H1 (cell line): ENCODE results near the gene FCRLA. TPM values are rescaled to one million over a fixed set of nuclear protein-coding genes. Genes with fewer than 3 reads are reported as not detected.

Experiments
- CTCF ChIA-PET: fragments of 300-600 bp; sonication (Branson Sonifier 250); formaldehyde crosslinking; loops from one replicate; lab custom pipeline; 2021; ENCODE audit not compliant: partially characterized antibody; lab: Charles Lee
- POLR2A ChIA-PET: fragments of 300-600 bp; sonication (Branson Sonifier 250); formaldehyde crosslinking; loops from one replicate; lab custom pipeline; 2021; ENCODE audit warnings: inconsistent platforms; ENCODE audit not compliant: partially characterized antibody; lab: Charles Lee
- DNase-seq, 2 experiments: peaks; one replicate each; pipeline versions ENCODE4 v3.0.0 to v3.0.0-alpha.2; 2010 to 2022; ENCODE audit warnings: low spot score in 2 of 2, low read depth in 1 of 2, mixed read lengths in 1 of 2
- FAIRE-seq: peaks from 2 replicates; lab custom pipeline; 2011; peaks lifted over from hg19 to GRCh38; lab: Jason Lieb, UNC
- H2AFZ ChIP-seq: 2 replicates; pipeline ENCODE4 v1.8.1; 2012; ENCODE audit warnings: low read length, inconsistent platforms
- H2AK5ac ChIP-seq: 2 replicates; pipeline ENCODE4 v1.6.1; 2013; ENCODE audit warnings: low read depth, low read length
- H2BK120ac ChIP-seq: replicated peaks from 2 replicates; pipeline ENCODE3; 2013; ENCODE audit warnings: low read depth, low read length, inconsistent platforms
- H2BK12ac ChIP-seq: 2 replicates; pipeline ENCODE4 v1.6.1; 2013; ENCODE audit warnings: low read depth, low read length
- H2BK15ac ChIP-seq: 2 replicates; pipeline ENCODE4 v1.6.1; 2013; ENCODE audit warnings: low read length
- H2BK20ac ChIP-seq: 2 replicates; pipeline ENCODE4 v1.6.1; 2013; ENCODE audit warnings: low read length
- H2BK5ac ChIP-seq: 2 replicates; pipeline ENCODE4 v1.6.1; 2013; ENCODE audit warnings: low read depth, low read length
- H3K14ac ChIP-seq: 2 replicates; pipeline ENCODE4 v1.6.1; 2013; ENCODE audit warnings: inconsistent platforms; ENCODE audit not compliant: insufficient read length
- H3K18ac ChIP-seq: 2 replicates; pipeline ENCODE4 v1.6.1; 2013; ENCODE audit warnings: low read length; ENCODE audit errors: extremely low read depth
- H3K23ac ChIP-seq: 2 replicates; pipeline ENCODE4 v1.6.1; 2013; ENCODE audit warnings: inconsistent platforms; ENCODE audit not compliant: insufficient read length
- H3K23me2 ChIP-seq: 2 replicates; pipeline ENCODE4 v1.6.1; 2013; ENCODE audit warnings: low read depth, low read length
- H3K27ac ChIP-seq: 2 replicates; pipeline ENCODE4 v1.6.1; 2011; ENCODE audit warnings: low read depth, low read length, inconsistent platforms
- H3K27me3 ChIP-seq, 4 experiments: replicated peaks in 1 of 4; 1 replicate in 1 of 4; 2 replicates in 3 of 4; pipeline versions ENCODE4 v1.6.1 to v1.8.1; 2011 to 2013; ENCODE audit warnings: low read length in 3 of 4, mild to moderate bottlenecking in 3 of 4, inconsistent platforms in 2 of 4, mixed read lengths in 2 of 4, moderate library complexity in 1 of 4; ENCODE audit not compliant: control insufficient read depth in 3 of 4, insufficient read depth in 3 of 4; ENCODE audit errors: extremely low read depth in 1 of 4
- H3K36me3 ChIP-seq, 4 experiments: 2 replicates each; pipeline versions ENCODE4 v1.6.1 to v1.8.1; 2011 to 2013; ENCODE audit warnings: mild to moderate bottlenecking in 4 of 4, low read length in 3 of 4, moderate library complexity in 2 of 4, control low read depth in 1 of 4, inconsistent platforms in 1 of 4; ENCODE audit not compliant: insufficient read depth in 4 of 4, control insufficient read depth in 2 of 4
- H3K4ac ChIP-seq: replicated peaks from 2 replicates; pipeline ENCODE3; 2013; ENCODE audit warnings: low read length, low read depth, mixed read lengths, inconsistent platforms; ENCODE audit not compliant: insufficient read length
- H3K4me1 ChIP-seq, 4 experiments: replicated peaks in 1 of 4; 1 replicate in 1 of 4; 2 replicates in 3 of 4; pipeline versions ENCODE4 v1.6.1 to v1.8.1; 2011 to 2013; ENCODE audit warnings: low read length in 3 of 4, inconsistent platforms in 2 of 4, mixed read lengths in 1 of 4; ENCODE audit not compliant: insufficient read depth in 4 of 4, control insufficient read depth in 3 of 4
- H3K4me2 ChIP-seq, 2 experiments: 2 replicates each; pipeline versions ENCODE4 v1.6.1 to v1.8.1; 2011 to 2013; ENCODE audit warnings: low read depth in 2 of 2, low read length in 2 of 2, control low read depth in 1 of 2, inconsistent platforms in 1 of 2, mild to moderate bottlenecking in 1 of 2; ENCODE audit not compliant: insufficient read depth in 1 of 2
- H3K4me3 ChIP-seq, 4 experiments: fragments of 200-600, 300-600 bp in 1 of 4; sonication (generic), shearing (Covaris generic), sonication (Bioruptor Twin) in 1 of 4; 2 replicates each; pipeline versions ENCODE4 v1.5.1 to v1.8.1; 2011 to 2016; ENCODE audit warnings: low read length in 4 of 4, low read depth in 3 of 4, control low read depth in 2 of 4, inconsistent platforms in 2 of 4, mild to moderate bottlenecking in 2 of 4, mixed read lengths in 1 of 4, moderate library complexity in 1 of 4; ENCODE audit not compliant: insufficient read depth in 2 of 4; ENCODE audit errors: extremely low read depth in 1 of 4
- H3K56ac ChIP-seq: replicated peaks from 2 replicates; pipeline ENCODE3; 2013; ENCODE audit warnings: low read depth, mild to moderate bottlenecking, mixed read lengths, low read length, inconsistent platforms; ENCODE audit not compliant: insufficient read length
- H3K79me1 ChIP-seq: 2 replicates; pipeline ENCODE4 v1.6.1; 2013; ENCODE audit warnings: low read depth, low read length, control low read depth
- H3K79me2 ChIP-seq, 2 experiments: 2 replicates each; pipeline versions ENCODE4 v1.6.1 to v1.8.1; 2012 to 2013; ENCODE audit warnings: low read length in 2 of 2, mild to moderate bottlenecking in 2 of 2, inconsistent platforms in 1 of 2; ENCODE audit not compliant: insufficient read depth in 2 of 2, control insufficient read depth in 1 of 2
- H3K9ac ChIP-seq, 4 experiments: replicated peaks in 1 of 4; 1 replicate in 1 of 4; 2 replicates in 3 of 4; pipeline versions ENCODE4 v1.6.1 to v1.8.1; 2011 to 2013; ENCODE audit warnings: low read depth in 3 of 4, low read length in 3 of 4, control low read depth in 2 of 4, mild to moderate bottlenecking in 2 of 4, moderate library complexity in 2 of 4, inconsistent platforms in 1 of 4; ENCODE audit errors: extremely low read depth in 1 of 4
- H3K9me3 ChIP-seq, 2 experiments: 2 replicates each; pipeline versions ENCODE4 v1.6.1 to v1.8.1; 2012 to 2013; ENCODE audit warnings: mild to moderate bottlenecking in 2 of 2, moderate library complexity in 2 of 2, control low read depth in 1 of 2, inconsistent platforms in 1 of 2, low read depth in 1 of 2, low read length in 1 of 2, mixed read lengths in 1 of 2; ENCODE audit not compliant: insufficient read depth in 2 of 2
- H4K20me1 ChIP-seq, 2 experiments: replicated peaks in 1 of 2; 2 replicates each; pipeline versions ENCODE3 to v1.8.1; 2011 to 2013; ENCODE audit warnings: inconsistent platforms in 2 of 2, low read length in 2 of 2, mild to moderate bottlenecking in 1 of 2; ENCODE audit not compliant: insufficient read depth in 2 of 2, control insufficient read depth in 1 of 2
- H4K5ac ChIP-seq: 2 replicates; pipeline ENCODE4 v1.6.1; 2013; ENCODE audit warnings: low read length, low read depth, mixed read lengths, inconsistent platforms; ENCODE audit not compliant: insufficient read length
- H4K8ac ChIP-seq: 2 replicates; pipeline ENCODE4 v1.8.0; 2013; ENCODE audit warnings: mild to moderate bottlenecking, moderate library complexity, low read length, inconsistent platforms; ENCODE audit not compliant: insufficient read depth; ENCODE audit errors: extremely low read depth
- H4K91ac ChIP-seq: replicated peaks from 2 replicates; pipeline ENCODE3; 2013; ENCODE audit warnings: low read length, mixed read lengths, inconsistent platforms; ENCODE audit not compliant: insufficient read length
- SIRT6 ChIP-seq: IDR thresholded peaks from one replicate; pipeline ENCODE4 v1.7.1; 2012; ENCODE audit warnings: low read length, inconsistent platforms
- WGBS, 2 experiments: shearing (Covaris generic) in 1 of 2; methylation state at CpG; one replicate each; pipeline versions ENCODE4 v1.1.6 to v1.1.7; 2013 to 2015; ENCODE audit warnings: low lambda C conversion rate in 2 of 2, mixed read lengths in 2 of 2, inconsistent platforms in 1 of 2, low coverage in 1 of 2, missing lambda C conversion rate in 1 of 2; ENCODE audit not compliant: insufficient replicate concordance in 2 of 2, insufficient coverage in 1 of 2, insufficient read length in 1 of 2; ENCODE audit errors: extremely low coverage in 1 of 2, missing lambda C conversion rate in 1 of 2; 5-methylcytosine and 5-hydroxymethylcytosine counted together
- polyA plus RNA-seq, 7 experiments: library from polyadenylated mRNA; depleted of rRNA in 3 of 7; stranded (reverse) in 5 of 7; unstranded in 2 of 7; fragments of >200 nt in 5 of 7; fragments of 200-250 nt in 2 of 7; gene quantifications; 1 replicate in 5 of 7; 2 replicates in 1 of 7; 4 replicates in 1 of 7; pipeline versions ENCODE4 v1.2.1 to v1.2.3, GENCODE V29; 2011 to 2013; ENCODE audit warnings: missing spikeins in 2 of 7, mixed read lengths in 2 of 7
- total RNA-seq: library from RNA; stranded (reverse); fragmentation: NEBNext Ultra II Directional; extraction: Animal tissue kit (Norgen Biotek cat#: 25700); gene quantifications from 2 replicates; pipeline ENCODE4 v1.2.1, GENCODE V29; 2021

The FCRLA gene
- total and polyA plus RNA-seq, 2 of the 8 experiments (the other 6 are each of a cell fraction or from before 2014, with no cell fraction given): not detected

DNA sequence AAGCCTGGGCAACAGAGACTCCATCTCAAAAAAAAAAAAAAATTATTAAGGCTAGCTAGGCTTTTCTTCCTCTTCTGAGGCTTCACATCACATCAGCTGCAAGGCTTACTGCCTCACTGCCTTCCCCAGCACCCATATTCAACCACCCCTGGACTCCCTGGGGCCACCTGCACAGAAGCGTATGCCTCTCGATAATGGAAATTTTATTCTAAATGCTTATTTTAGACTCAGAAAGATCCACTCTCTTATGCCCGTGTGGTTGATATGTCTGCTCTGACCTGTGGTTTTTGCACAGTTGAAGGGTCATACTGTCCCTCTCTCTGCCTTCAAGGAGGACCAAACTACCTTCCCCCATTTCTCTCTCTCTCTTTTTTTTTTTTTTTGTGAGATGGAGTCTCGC lies 1.5 kb upstream of the FCRLA start:
- Histone ChIP-seq H3K79me1 (no peaks in the 10 kb centered on the region), H3K4ac (no peak overlapping the region), H3K27ac (no peak overlapping the region), H4K8ac (no peak overlapping the region), H3K4me1 (no peaks in the 10 kb centered on the region), H2AFZ (no peak overlapping the region), H3K23me2 (no peaks in the 10 kb centered on the region), H2AK5ac (no peak overlapping the region), H4K91ac (no peak overlapping the region), H3K4me2 (no peak overlapping the region), H3K79me2 (no peaks in the 10 kb centered on the region), H2BK120ac (no peak overlapping the region), H4K5ac (no peak overlapping the region), H3K4me3 (no peak overlapping the region), H2BK12ac (no peak overlapping the region), H4K20me1 (no peaks in the 10 kb centered on the region), H3K23ac (no peak overlapping the region), H3K27me3 (peaks cover 0 to 2% (median 0%) of the 10 kb centered on the region in 4 experiments; a peak in 1 of 7 replicates), H2BK15ac (no peak overlapping the region), H2BK5ac (no peak overlapping the region), H3K9me3 (no peaks in the 10 kb centered on the region), H2BK20ac (no peak overlapping the region), H3K14ac (no peak overlapping the region), H3K18ac (no peak overlapping the region), H3K9ac (no peak overlapping the region; a peak in 1 of 7 replicates), H3K56ac (no peak overlapping the region), H3K36me3 (no peaks in the 10 kb centered on the region)
- ChIA-PET CTCF (no interaction called here), POLR2A (no interaction called here)
- 64% methylated on average over 3 of the region's 4 CpGs; no CpG with 5 or more reads in 1 of the 2 experiments for WGBS, 2 experiments
- TF ChIP-seq SIRT6: no peak
- DNase-seq (no peak), FAIRE-seq (no peak)
